Nucleus accumbens (tissue), 56 donors: ENCODE data around the gene CBR4.
"Not testable (repeated sequence)": the region's sequence is repeated elsewhere in the genome, so short reads cannot be mapped to it uniquely, and the experiment has no call there.

Experiments
- DNase-seq, 56 donors: peaks; one replicate each; lab custom pipeline; 2025; lab: John Stamatoyannopoulos, UW

CBR4 gene

GRCh38 chr4:169035871-169036620, 26.0 kb upstream of the CBR4 start:
- not testable (repeated sequence) for DNase-seq

GRCh38 chr4:169033660-169034059, 23.6 kb upstream of the CBR4 start:
- no peak for DNase-seq

GRCh38 chr4:169032883-169033645, 23.0 kb upstream of the CBR4 start:
- no peak for DNase-seq

DNA sequence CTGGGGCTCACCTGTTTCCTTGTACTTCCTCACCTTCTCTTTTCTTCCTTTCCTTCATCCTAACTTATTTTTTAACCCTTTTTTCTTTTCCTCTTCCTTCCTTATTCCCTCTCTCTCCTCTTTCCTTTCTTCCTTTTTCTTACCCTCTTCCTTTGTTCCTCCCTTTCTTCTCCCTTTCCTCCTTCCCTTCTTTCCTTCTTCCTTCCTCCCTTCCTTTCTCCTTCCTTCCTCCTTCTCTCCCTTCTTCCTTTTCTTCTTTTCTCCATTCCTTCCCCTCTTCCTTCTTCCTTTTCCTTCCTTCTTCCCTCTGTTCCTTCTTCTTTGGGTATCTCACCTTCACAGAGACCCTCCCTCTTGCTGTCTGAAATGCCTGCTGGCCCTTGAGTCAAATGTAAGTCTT, 22.1 kb upstream of the CBR4 start:
- DNase-seq: no peak

DNA sequence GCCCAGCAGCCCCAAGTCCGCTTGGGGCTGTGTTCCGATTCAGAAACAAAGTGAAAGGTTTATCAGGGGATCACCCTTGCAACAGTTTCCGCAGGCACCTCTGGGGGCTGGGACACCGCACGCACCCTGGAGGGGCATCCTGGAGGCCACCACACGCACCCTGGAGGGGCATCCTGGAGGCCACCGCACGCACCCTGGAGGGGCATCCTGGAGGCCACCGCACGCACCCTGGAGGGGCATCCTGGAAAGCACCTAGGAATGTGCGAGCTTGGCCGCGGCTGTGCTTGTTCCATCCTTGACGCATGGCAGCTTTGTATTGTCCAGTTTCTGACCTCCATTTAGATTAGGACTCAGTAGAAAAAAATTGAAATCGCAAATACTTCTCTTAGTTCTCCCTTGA, 21.3 kb upstream of the CBR4 start:
- no peak for DNase-seq

- no peak for DNase-seq
These were observed 20.5 kb upstream of the CBR4 start for GRCh38 chr4:169030562-169030982.

DNA sequence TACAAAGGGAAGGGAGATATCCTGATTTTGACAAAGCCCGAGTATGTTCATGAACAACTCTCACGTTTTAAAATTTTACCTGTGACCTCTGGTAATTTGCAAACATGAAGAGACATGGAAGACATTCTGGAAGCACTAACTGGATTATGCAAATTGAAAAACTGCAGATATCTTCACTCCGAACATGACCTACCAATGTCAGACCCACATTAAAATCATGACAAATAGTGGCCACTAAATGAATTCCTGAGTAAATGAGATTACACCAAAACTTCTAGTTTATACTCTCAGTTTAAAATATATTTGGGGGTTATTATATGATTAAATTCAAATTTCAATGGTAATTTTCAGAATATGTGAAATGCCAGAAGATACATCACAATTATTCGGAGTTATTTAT, 19.9 kb upstream of the CBR4 start:
- DNase-seq: no peak

- no peak for DNase-seq
These were observed 17.6 kb upstream of the CBR4 start for GRCh38 chr4:169027663-169028062.

- DNase-seq: no peak
These were observed 15.1 kb upstream of the CBR4 start for GRCh38 chr4:169025184-169025583.

DNA sequence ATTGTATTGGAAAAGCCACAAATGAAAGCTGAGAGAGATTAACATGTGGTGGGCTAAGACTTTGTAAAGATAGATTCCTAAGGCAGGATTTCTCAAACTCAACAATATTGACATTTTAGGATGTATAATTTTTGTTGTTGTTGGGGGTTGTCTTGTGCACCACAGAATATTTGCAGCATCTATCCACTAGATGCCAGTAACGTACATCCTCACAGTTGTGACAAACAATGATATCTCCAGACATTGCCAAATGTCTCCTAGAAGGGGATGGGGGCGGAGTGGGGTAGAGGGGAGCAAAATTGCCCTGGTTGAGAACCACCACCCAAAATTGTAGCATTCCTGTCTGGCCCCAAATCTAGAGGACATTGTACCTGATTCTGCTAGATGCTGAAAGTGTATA, 14.7 kb upstream of the CBR4 start:
- DNase-seq: peak in 7 of 56 donors; percentile 5 to 26 (median 8)

GRCh38 chr4:169018406-169018805, 8.4 kb upstream of the CBR4 start:
- no peak for DNase-seq

DNA sequence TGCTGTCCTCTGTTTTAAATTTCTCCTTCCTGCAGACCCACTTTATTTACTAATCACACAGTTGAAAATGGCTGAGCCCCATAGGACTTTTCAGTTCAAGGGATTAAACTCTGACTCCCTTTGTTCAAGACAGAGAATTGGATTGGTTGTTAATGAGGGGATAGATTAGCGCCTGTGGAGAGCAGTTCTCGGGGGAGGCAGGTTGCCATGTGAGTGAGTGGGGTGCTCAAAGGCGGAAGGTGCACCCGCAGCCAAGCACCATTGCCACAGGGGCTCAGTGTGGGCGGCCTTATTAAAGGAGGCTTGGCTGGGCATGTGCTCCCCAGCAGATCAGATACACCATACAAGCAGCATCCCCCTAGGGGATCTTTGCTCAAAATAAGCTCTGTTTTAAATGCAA, 7.9 kb upstream of the CBR4 start:
- DNase-seq: no peak

- no peak for DNase-seq
These were observed 5.2 kb upstream of the CBR4 start for GRCh38 chr4:169015186-169015623.

GRCh38 chr4:169014586-169014985, 4.5 kb upstream of the CBR4 start:
- no peak for DNase-seq

GRCh38 chr4:169013396-169013795, 3.3 kb upstream of the CBR4 start:
- no peak for DNase-seq

- DNase-seq: no peak
These were observed 2.0 kb upstream of the CBR4 start for GRCh38 chr4:169012049-169012448.

DNA sequence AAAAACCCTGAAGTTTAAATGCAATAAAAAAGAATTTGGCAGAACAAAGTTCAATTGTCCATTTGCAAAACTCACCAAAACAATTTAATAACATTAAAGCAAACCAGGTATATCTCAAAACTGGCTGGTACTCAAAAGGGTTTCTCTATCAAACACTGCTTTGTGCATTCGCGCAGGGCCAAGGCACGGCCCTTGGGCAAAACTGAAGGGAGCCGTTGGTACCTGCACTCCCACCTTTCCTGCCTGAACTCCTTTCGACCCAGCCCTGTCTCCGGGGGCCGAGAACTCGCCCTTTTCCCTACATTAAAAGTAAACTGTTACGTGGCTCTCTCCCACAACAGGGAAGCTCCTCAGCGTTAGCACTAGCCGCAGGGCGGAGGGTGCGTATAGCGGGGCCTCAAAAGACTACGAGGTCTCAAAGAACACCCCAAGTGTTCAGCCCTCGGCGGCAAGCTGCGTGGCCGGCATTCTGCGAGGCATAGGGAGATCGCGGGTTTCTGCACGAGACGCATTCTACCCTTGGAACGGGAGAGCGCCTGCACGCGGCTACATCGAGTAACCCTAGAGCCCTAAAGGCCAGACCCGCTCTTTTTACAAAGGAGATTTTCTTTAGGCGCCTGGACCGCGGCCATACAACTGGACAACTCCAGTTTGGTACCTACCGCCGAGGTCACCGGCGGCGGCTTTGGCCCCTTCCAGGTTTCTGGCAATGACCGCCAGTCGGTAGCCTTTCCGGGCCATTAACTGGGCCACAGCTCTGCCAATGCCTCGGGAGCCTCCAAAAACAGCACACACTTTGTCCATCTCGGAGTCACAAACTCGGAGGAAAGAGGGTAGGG, 550 bp downstream of the CBR4 start:
- DNase-seq: peak in 51 of 56 donors; percentile 14 to 86 (median 65)

DNA sequence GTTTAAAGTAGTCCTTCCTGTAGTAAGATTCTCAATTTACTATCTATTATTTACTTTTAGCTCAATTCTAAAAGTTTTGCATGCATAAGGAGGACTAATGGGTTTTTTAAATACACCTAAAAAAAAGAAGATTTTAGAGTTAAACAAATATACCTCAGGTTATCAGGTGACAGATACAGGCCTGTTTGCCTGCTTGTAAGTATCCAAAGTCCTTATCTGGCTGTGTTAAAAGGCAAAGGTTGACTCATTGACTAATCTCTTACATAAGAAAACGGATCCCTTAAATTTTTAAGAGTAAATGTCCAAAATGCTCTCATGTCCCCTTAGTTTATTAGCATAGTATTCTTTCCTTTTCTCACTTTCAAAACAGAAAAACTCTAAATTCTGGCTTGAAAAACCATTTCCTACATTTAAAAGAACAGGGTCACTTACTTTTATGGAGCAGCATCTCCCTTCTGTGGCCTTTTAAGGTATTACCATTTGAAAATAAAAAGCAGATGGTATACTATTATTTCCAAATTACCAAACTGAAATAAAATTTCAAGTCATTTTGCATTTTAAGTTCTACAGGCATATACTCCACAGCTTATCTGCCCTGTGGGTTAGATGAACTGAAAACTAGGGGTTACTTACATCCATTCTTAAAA, 4.5 kb downstream of the CBR4 start:
- DNase-seq: no peak

DNA sequence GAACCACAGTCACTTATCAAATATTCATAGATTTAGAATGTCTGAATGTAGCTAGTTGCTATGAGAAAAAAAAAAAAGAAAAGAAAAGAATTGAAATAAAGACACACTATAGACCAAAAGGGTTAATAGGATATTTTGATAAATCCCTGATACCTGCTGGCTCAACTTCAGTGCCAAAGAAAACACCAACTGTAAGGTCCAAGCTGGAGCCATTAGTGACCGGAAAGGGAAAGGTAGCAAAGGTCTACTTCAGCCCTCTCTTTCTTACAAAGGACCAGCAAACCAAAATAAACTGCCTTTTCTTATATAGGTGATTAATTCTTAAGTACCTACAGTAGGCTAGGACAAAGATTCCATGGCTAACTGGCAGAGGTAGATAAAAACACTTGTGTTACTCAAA, 9.7 kb downstream of the CBR4 start:
- no peak for DNase-seq

GRCh38 chr4:168999809-169000208, 10.2 kb downstream of the CBR4 start:
- DNase-seq: no peak

DNA sequence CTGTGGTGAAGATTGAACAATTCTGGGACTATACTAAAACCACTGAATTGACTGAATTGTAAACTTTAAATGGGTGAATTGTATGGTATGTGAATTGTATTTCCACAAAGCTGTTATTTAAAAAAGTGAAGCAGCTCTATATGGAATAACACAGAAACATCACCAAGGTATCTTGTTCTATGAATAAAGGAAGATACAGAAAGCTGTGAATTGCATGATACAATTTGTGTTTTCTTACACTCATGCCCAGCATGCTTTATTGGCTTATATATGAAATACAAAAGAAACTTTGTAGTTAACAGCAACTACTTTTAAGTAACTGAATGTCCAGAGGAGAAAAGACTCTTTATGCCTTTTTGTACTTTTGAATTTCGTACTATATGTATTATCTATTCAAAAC, 11.5 kb downstream of the CBR4 start:
- DNase-seq: no peak
